Bronchial epithelial cell (primary cell): ENCODE data around the gene NEDD4L. TPM values are rescaled to one million over a fixed set of nuclear protein-coding genes. Genes with fewer than 3 reads are reported as not detected.

Experiments
- DNase-seq: peaks from one replicate; pipeline ENCODE4 v3.0.0-alpha.2; 2010; ENCODE audit warnings: low read depth
- FAIRE-seq: peaks from 2 replicates; lab custom pipeline; 2011; peaks lifted over from hg19 to GRCh38; lab: Jason Lieb, UNC
- H3K27me3 ChIP-seq: 2 replicates; pipeline ENCODE4 v1.5.1; 2011; ENCODE audit warnings: low read length; ENCODE audit not compliant: control insufficient read depth, insufficient read depth
- H3K36me3 ChIP-seq: 2 replicates; pipeline ENCODE4 v1.5.1; 2011; ENCODE audit warnings: low read length; ENCODE audit not compliant: control insufficient read depth, insufficient read depth
- H3K4me3 ChIP-seq: 2 replicates; pipeline ENCODE4 v1.5.1; 2011; ENCODE audit warnings: mild to moderate bottlenecking, low read depth, low read length, control low read depth
- total RNA-seq: library from RNA; depleted of rRNA; stranded (reverse); fragments of >200 nt; gene quantifications from 2 replicates; pipeline ENCODE4 v1.2.1, GENCODE V29; 2014
- TF ChIP-seq, protein P1 (sequence below): IDR thresholded peaks from 2 replicates; pipeline ENCODE4 v1.5.1; 2011; ENCODE audit warnings: mild to moderate bottlenecking, moderate library complexity, low read length, control low read depth, inconsistent platforms; ENCODE audit not compliant: insufficient read depth, severe bottlenecking

Gene NEDD4L
- total RNA-seq, 1 donor from 2014 or later: 11.3 TPM

DNA sequence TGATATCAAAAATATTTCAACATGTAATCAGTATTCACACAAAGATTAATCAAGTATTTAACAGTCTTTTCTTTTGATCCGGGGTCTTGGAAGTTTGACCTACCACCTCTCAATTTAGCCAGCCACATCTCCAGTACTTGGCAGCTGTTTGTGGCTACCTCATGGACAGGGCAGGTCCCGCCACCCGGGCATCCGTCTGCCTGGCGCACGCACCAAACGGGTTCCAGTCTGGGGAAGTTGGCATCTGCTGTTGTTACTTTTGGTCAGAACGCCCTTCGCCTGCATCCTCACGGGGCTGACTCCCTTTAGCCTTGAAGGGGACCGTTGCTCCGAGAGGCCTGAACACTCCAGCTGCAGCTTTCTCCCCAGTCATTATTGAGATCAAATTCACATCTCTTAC lies 81.7 kb downstream of the NEDD4L start:
- Histone ChIP-seq H3K36me3 (no peaks in the 10 kb centered on the region), H3K4me3 (no peak overlapping the region), H3K27me3 (no peaks in the 10 kb centered on the region)
- TF ChIP-seq, protein P1, sequence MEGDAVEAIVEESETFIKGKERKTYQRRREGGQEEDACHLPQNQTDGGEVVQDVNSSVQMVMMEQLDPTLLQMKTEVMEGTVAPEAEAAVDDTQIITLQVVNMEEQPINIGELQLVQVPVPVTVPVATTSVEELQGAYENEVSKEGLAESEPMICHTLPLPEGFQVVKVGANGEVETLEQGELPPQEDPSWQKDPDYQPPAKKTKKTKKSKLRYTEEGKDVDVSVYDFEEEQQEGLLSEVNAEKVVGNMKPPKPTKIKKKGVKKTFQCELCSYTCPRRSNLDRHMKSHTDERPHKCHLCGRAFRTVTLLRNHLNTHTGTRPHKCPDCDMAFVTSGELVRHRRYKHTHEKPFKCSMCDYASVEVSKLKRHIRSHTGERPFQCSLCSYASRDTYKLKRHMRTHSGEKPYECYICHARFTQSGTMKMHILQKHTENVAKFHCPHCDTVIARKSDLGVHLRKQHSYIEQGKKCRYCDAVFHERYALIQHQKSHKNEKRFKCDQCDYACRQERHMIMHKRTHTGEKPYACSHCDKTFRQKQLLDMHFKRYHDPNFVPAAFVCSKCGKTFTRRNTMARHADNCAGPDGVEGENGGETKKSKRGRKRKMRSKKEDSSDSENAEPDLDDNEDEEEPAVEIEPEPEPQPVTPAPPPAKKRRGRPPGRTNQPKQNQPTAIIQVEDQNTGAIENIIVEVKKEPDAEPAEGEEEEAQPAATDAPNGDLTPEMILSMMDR: no peak
- FAIRE-seq (no peak), DNase-seq (no peak)

DNA sequence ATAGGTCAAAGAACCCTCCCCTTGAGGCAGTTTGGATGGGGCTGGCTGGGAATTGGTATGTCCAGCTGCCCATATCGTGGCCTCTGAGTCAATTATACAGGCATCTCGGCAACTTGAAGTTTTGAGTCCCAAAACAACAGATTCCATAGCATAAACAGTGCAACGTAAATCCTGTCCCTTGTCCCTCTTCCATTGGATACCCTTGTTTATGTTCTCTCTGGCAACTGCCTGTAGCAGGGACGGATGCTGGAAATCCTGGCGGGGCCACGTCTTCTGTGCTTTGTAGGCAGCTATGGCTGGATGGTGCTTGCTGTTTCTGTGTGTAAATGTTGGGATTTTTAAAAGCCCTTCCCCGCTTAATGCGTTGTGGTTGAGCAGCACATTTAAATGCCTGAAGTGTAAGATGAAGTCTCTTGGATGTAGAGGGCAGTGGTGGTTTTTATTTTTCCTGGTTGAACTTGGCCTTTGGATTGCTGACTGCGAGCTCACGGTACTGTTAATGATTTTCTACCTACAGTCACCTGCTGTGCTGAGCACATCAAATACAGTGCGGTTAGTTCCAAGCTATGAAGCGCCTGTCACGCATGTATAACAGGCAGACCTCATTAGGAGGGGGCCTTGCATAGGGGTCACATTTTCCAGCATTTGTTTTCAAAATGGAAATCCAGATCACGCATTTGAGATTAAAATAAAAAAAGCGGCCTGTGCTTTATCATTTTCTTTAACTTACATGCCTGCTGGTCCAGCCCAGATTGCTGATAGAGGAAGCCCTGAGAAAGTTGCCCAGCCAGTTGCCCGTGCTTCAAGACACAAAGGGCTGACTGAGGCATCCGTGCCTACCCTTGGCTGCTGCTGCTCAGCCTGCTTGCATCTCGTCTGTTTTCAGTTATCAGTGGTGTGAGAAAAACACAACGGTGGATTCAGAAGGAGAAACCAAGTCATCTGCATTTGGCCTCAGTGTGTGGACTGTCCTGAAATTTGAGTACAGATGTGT lies 84.7 kb downstream of the NEDD4L start:
- TF ChIP-seq, protein P1: no peak
- no peak for FAIRE-seq
- no peaks in the 10 kb centered on the region for H3K27me3 ChIP-seq
- no peaks in the 10 kb centered on the region for H3K36me3 ChIP-seq
- no peak for DNase-seq
- no peak overlapping the region for H3K4me3 ChIP-seq

DNA sequence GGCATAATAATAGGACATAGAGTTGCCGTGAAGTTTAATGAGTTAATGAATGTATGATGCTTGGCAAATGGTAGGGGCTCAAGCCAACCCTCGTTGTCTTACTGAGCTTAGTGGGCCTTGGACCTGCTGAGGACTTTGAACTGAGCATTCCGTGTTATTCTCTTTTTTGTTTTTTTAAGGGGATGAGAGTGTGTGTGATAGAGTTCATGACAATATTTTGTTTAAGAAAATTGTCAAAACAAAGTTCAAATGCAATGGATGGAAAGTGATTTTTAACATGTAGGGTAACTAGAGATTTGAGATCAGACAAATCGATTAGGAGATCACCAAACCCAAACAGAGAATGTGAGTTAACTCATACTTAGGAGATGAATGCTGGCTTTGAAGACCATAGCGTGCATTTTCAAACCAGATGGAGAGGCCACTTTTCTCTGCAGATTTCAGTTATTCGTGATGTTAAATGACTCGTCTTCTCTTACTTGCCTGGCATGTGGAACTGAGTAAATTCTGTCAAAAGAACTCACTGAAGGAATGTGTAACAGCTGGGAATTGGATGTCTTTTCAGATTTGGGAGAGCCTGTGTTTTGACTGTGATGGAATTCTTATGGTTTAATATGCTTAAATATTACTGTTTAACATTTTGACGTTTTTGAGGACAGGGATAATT lies 88.7 kb downstream of the NEDD4L start:
- no peak for FAIRE-seq

DNA sequence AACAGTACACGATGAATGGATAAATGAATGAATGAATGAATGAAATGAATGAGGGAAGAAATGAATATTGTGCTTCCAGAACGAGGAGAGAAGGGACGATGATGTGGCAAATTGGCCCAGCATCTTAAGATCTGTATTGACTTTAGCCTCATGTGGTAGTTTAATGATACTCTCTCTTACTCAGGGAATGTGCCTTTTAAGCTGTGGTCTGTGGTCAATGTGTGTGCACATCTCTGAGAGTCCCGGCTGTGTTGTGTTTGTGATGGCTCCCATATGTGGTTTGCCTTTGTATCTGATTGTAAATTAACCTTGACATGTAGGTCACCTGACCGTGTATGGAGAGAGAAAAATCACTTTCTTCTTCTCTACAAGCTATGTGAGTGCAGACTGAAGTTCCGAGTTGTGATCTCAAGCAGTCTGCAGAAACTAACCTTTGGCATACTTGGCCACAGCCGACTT lies 91.2 kb downstream of the NEDD4L start:
- Histone ChIP-seq H3K36me3 (no peaks in the 10 kb centered on the region), H3K27me3 (no peaks in the 10 kb centered on the region), H3K4me3 (no peak overlapping the region)
- TF ChIP-seq, protein P1: no peak
- FAIRE-seq (no peak), DNase-seq (no peak)

More for the DNA sequence above, 88.7 kb downstream of the NEDD4L start:
- Histone ChIP-seq H3K27me3 (no peaks in the 10 kb centered on the region), H3K36me3 (no peaks in the 10 kb centered on the region), H3K4me3 (no peak overlapping the region)
- TF ChIP-seq, protein P1: no peak
- DNase-seq: no peak

DNA sequence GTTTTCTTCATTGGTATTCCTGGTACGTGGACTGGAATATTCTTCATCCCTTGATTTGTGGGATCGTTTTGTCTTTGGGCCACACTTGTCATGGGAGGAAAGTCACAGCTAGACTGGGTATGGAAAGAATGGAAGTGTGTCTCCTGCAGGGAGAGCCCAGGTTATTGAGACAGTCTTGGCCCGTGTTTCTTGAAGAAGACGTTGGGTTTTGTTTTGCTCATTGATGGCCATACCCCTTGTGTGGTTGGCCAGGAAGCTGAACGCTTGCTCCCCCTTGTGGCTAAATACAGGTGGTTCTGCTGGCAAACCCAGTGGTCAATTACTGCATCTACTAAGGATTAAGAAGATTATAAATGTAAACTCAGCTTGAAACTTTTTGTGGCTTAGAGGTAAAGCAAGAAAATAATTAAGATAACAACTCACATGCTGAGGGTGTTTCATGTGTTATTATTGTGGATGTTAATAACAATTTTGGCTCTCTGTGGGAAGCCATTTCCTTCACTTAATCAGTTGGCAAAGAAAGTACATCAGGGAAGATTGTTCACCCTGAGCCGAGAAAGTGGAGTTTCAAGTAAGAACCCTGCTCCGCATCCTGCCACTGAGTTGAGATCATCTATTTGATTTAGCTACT lies 91.8 kb downstream of the NEDD4L start:
- H3K27me3 ChIP-seq: no peaks in the 10 kb centered on the region
- TF ChIP-seq, protein P1: peak; percentile 83
- DNase-seq (peak; percentile 68), FAIRE-seq (no peak)
- no peak overlapping the region for H3K4me3 ChIP-seq
- H3K36me3 ChIP-seq: no peaks in the 10 kb centered on the region
